Fibroblast of gingiva (primary cell): ENCODE measurements around the gene PSAP.
A peak's percentile ranks its signal among the peaks of the same experiment; 100 is the strongest.

Experiments used
- DNase-seq: peaks from one replicate; pipeline ENCODE4 v3.0.0-alpha.2; 2011; ENCODE audit warnings: low read depth

Gene PSAP

GRCh38 chr10:71827852-71828251, 23.2 kb downstream of the PSAP start:
- no peak for DNase-seq

GRCh38 chr10:71825217-71825616, 25.8 kb downstream of the PSAP start:
- DNase-seq: no peak

GRCh38 chr10:71824333-71824732, 26.7 kb downstream of the PSAP start:
- DNase-seq: no peak

GRCh38 chr10:71823356-71823755, 27.7 kb downstream of the PSAP start:
- no peak for DNase-seq

GRCh38 chr10:71821909-71822763, 28.9 kb downstream of the PSAP start:
- no peak for DNase-seq

- no peak for DNase-seq
Measured at GRCh38 chr10:71820966-71821365, 30.1 kb downstream of the PSAP start.

GRCh38 chr10:71819985-71820384, 31.1 kb downstream of the PSAP start:
- no peak for DNase-seq

GRCh38 chr10:71819441-71819861, 31.6 kb downstream of the PSAP start:
- DNase-seq: no peak

- DNase-seq: no peak
Measured at GRCh38 chr10:71818674-71819260, 32.3 kb downstream of the PSAP start.

- DNase-seq: no peak
Measured at GRCh38 chr10:71817831-71818655, 33.0 kb downstream of the PSAP start.

- no peak for DNase-seq
Measured at GRCh38 chr10:71816936-71817618, 34.0 kb downstream of the PSAP start.

GRCh38 chr10:71816421-71816851, 34.6 kb downstream of the PSAP start:
- DNase-seq: no peak

- no peak for DNase-seq
Measured at GRCh38 chr10:71815515-71816130, 35.4 kb downstream of the PSAP start.

GRCh38 chr10:71814922-71815411, 36.1 kb downstream of the PSAP start:
- DNase-seq: no peak

- no peak for DNase-seq
Measured at GRCh38 chr10:71812913-71813590, 38.0 kb downstream of the PSAP start.

- DNase-seq: peak; percentile 26
Measured at GRCh38 chr10:71812016-71812912, 38.8 kb downstream of the PSAP start.

- no peak for DNase-seq
Measured at GRCh38 chr10:71811351-71811750, 39.7 kb downstream of the PSAP start.

- DNase-seq: no peak
Measured at GRCh38 chr10:71810048-71810750, 40.9 kb downstream of the PSAP start.

GRCh38 chr10:71809628-71810027, 41.4 kb downstream of the PSAP start:
- no peak for DNase-seq
